HG03378 (cell line): ENCODE data around the gene CTPS2.
"Not testable (repeated sequence)": the region's sequence is repeated elsewhere in the genome, so short reads cannot be mapped to it uniquely, and the experiment has no call there.

ENCODE experiments used
- ATAC-seq: cut with Tn5 transposase; IDR thresholded peaks from one replicate; pipeline ENCODE4 v1.9.1; 2021; ENCODE audit warnings: mild to moderate bottlenecking, moderate library complexity; ENCODE audit not compliant: unreplicated experiment

Gene CTPS2

DNA sequence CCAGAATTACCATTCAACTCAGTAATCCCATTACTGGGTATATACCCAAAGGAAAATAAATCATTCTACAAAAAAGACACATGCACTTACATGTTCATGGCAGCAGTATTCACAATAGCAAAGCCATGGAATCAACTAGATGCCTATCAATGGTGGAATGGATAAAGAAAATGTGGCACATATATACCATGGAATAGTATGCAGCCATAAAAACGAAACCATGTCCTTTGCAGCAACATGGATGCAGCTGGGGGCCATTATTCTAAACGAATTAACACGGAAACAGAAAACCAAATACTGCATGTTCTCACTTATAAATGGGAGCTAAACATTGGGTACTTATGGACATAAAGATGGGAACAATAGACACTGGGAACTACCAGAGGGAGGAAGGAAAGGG is 101.8 kb downstream of the CTPS2 start:
- not testable (repeated sequence) for ATAC-seq

DNA sequence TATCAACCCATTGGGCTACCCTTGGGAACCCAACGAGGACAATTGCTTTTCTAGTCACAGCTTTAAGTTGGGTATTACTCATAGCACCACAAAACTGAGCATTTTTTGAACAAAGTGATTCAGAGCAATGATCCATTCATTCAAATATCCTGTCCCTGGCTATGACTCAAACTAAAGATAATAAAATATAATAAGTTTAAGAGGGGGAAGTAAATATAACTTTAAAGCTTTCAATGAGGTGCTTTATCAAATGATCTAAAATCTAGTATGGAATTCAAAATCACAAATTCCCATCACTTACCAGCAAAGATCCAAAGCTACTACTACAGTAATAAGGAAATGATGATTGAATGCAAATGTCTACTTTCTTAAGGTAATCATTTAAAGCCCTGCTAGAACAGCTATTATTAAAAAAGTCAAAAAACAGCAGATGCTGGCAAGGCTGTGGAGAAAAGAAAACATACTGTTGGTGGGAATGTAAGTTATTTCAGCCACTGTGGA is 102.3 kb downstream of the CTPS2 start:
- ATAC-seq = no peak

DNA sequence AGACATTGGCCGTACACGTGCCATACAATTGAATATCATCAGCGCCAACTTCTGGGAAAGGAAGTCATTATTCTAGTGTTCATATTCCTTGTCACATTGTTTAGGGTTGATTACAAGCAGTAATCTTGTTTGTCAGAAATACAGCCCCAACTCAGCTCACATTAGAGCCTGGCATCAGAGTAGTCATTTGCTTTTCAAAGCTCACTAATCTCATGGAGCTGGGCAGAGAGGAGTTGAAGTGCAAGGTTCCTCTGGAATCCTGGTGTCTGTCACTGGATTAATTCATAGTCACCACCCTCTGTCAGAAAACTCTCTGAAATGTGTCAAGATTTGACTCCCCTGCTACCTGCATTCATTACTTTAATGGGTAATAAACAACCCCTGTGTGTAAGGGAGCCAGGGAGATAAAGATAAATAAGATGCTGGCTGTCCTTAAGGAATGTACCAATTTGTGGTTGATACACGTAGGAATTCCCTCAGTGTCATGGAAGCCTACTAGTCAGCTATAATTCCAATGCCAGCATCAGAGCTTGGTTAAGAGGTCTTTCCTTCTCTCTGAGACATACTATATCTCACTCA is 106.2 kb downstream of the CTPS2 start:
- no peak for ATAC-seq

DNA sequence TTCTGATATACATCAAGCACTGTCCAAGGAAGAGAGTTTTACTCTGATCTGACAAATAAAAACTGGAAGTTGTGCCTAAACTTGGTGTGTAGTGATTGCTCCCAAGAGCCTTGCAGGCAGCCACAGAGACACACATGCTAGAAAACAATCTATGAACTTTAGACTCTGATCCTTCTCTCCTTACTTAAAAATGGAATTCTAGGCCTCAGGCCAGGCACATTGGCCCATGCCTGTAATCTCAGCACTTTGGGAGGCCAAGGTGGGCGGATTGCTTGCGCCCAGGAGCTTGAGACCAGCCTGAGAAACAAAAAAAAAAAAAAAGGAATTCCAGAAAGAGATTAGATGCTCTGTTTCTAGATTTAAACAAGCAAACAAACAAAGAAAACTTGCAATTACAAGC is 108.1 kb downstream of the CTPS2 start:
- no peak for ATAC-seq

DNA sequence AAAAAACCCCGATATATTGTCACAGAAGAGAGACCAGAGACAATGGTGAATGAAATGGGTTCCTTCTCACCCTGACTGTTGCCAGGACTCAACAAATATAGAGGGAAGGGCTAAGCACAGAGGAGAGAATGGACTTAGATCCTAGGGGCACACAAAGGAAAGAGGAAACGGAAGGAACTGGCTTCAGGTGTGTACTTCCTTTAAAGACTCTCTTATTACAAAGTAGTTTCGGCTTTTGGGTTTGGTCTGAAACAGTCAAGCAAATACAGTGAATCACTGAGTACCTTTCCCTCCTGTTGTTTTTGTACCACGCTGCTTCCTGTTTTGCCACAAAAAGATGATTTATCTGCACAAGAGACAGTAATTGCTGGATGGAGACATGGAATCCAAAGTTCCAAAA is 108.6 kb downstream of the CTPS2 start:
- no peak for ATAC-seq

DNA sequence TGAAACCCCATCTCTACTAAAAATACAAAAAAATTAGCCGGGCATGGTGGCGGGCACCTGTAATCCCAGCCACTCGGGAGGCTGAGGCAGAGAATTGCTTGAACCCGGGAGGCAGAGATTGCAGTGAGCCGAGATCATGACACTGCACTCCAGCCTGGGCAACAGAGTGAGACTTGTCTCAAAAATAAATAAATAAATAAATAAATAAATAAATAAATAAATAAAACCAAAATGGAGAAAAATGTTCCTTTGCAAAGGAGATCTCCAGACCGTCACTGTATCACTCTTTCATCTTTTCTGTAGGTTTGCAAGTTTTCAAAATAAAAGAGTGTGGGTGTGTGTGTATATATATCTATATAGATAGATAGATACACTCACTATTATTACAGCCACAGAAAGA is 109.2 kb downstream of the CTPS2 start:
- not testable (repeated sequence) for ATAC-seq

DNA sequence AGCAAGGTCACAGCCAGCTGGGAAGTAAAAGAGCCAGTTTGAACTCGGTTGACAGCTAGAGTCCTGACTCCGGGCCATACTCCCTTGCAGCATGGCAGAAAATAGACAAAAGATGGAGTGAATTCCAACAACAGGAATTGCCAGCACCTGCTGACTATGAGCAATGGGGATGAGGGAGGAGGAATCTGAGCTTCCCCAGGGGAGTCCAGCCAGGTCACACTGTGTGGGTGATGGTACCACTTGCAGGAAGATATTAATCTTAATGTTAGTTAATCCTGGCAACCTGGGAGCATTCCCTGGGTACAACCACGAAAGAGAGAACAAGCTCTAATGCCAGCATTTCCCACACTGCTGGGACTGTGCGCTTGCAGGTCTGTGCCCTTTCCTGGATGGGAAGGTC is 110.6 kb downstream of the CTPS2 start:
- ATAC-seq = no peak

DNA sequence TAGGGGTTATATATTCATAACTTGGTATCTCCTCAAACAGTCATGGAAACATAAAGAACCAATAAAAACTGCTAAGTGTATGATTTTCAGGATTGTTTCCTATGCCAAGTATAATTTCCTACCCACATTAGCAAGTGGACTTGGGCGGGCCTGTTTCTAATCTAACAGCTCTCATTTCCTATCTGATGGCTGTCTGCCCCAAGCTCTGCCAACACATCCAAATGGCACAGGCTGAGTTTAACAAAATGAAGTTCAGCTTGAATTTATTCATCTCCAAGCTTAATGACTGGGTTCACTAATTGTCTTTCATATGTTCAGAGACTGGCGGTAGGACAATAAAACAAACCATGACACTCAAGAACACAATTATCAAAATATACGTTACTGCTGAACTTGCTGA is 118.0 kb downstream of the CTPS2 start:
- ATAC-seq = no peak

DNA sequence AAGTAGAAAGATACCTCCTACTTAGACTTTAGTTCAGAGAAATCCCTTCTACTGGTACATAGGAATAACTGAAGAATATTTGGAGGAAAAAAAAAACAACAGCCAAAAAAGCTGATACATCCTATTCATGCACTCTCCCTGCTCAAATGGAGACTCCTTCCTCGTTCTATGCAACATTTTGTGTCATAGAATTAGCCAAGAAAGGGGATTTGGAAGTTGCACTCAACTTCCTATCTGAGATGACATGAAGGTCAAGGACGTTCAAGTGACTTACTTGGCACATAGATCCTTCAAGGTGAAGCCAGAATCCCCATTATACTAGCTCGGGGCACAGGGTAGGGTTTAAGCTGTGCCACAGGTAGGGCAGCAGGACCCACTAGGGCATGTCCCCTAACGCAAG is 118.7 kb downstream of the CTPS2 start:
- no peak for ATAC-seq

DNA sequence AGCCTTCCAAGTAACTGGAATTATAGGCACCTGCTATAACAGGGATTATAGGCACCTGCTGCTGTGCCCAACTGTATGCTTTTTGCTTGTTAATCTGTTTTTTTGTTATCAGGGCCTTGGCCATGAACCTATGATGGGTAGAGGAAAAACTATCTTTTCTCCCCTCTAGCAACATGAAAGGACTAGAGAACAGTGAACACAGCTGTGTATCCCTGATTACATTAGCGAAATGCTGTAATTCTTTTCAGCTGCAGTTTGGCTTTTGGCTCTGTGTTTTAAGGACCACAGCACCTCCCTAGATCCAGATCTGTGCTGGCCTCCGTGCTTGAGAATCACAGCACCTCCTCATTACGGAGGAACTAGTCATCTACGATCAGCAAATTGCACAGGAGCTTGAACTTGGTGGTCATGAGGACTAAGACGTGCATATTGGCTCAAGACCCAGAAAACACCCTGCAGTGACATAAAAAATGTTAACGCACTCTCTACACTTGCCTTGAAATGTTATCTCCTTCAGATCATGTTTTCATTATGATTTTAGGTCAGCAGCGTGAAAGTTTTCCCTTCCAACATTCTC is 120.2 kb downstream of the CTPS2 start:
- ATAC-seq = no peak

DNA sequence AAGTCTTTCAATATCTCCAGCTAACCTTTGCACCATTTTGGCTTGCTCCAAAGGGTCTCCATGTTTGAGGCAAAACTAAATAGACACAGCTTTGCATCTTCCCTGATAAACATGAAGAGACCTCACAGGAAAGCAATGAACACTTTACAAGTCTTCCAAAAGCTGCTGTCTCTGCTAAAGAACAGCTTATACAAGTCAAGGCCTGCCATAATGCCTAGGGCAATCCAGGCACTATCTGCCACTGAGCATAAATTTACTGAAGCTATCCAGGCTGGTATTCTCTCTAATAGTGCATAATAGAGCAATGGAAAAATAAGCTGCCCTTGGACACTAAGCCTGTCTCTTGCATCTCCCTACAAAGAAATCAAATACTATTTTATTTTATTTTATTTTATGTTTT is 122.6 kb downstream of the CTPS2 start:
- no peak for ATAC-seq

DNA sequence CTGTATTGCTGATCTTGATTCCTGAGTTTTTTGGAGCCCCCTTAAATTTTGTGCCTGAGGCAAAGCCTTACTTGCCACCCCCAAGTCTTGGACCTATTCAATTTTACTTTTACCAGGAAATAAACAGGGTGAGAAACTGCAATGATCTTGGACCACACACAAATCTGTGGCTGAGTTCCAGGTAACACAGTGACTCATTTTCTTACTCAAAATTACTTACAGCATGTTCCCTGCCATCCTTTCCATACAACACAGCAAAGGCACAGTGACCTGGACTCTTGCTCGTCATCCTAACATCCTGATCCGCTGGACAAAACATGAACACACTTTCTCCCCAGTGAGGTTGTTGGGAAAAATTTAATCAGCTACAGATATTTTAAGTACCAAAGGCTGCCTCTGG is 123.3 kb downstream of the CTPS2 start:
- no peak for ATAC-seq

DNA sequence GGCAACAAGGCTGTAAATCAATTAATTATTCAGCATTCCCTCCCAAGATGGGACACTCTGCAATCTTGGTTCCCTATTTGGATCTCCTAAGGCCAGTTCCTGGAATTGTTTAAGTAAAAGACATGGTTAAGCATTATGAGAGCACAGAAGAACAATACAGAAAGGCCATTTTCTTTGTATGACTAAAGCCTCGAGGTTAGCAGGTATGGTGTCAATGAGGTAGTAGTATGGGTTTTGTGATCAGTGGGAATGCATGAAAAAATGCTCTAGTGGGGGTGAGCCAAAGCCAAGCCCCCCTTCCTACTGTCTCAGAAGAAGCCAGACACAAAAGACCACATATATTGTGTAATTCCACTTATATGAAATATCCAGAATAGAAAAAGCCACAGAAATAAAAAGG is 124.2 kb downstream of the CTPS2 start:
- no peak for ATAC-seq

DNA sequence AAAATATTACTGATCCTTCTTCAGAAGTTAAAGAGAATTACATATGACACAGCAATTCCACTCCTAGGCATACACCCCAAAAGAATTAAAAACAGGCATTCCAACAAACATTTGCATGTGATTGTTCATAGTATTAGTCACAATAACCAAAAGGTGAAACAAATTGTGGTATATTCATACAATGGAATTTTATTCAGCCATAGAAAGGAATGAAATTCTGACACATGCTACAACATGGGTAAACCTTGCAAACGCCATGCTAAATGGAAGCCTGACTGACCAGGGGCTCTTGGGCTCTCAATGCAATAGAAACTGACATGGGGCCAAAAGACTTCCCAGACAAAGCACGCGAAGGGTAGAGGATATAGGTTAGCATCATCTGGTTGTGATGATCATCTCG is 124.6 kb downstream of the CTPS2 start:
- no peak for ATAC-seq

DNA sequence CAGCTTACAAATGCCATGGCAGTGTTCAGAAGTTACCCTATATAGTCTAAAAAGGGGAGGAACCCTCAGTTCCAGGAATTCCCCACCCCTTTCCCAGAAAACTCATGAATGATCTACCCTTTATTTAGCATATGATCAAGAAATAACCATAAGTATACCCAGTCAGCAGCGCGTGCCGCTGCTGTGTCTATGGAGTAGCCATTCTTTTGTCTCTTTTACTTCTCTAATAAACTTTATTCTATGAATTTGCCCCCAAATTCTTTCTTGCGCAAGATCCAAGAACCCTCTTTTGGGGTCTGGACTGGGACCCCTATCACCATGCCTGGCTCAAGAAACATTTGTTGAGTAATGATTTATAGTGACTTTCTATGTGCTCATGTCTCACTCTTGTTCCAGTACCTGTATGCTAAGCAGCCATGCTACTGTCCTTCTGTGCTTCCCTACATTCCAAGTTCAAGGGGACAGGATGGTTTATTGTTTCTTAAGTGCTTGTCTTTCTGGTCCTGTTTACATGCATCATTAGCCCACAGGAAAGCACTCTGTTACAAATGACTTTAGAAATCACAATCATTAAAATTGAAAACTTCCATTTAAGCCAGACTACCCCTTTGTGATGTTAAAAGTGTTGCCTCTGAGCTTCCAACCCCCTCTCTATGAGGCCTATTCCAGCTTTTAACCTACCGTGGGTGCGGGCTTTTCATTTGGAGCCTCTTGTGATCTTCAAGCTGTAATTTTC is 125.9 kb downstream of the CTPS2 start:
- ATAC-seq = no peak

DNA sequence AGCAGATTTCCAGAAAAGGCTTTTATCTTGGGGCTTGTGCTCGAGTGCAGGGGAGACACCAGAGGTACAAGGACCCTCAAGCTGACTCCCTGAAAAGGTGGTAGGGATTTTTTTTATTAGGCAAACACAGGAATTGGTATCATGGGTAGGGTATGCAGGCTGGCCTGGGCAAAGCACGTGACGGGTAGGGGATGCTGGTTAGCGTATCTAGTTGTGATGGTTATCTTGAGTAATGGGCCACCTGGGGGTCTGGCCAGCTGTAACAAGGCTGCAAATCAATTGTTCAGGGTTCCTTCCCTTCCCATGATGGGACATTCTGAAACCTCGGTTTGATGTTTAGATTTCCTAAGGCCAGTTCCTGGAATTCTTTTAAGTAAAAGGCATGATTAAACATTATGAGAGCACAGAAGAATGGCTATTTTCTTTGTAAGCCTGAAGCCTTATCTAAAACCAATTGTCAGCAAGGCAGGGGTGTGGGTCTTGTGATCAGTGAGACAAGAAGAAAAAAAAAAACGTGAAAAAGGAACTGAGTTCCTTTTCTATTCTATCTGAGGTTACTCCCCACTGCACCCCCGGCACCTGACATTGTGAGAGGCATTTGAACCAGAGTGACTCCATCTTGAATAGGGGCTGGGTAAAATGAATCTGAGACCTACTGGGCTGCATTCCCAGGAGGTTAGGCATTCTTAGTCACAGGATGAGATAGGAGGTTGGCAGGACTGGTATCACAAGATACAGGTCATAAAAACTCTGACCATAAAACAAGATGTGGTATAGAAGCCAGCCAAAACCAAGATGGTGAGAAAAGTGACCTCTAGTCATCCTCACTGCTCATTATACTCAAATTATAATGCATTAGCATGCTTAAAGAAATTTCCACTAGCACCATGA is 126.7 kb downstream of the CTPS2 start:
- ATAC-seq = no peak

DNA sequence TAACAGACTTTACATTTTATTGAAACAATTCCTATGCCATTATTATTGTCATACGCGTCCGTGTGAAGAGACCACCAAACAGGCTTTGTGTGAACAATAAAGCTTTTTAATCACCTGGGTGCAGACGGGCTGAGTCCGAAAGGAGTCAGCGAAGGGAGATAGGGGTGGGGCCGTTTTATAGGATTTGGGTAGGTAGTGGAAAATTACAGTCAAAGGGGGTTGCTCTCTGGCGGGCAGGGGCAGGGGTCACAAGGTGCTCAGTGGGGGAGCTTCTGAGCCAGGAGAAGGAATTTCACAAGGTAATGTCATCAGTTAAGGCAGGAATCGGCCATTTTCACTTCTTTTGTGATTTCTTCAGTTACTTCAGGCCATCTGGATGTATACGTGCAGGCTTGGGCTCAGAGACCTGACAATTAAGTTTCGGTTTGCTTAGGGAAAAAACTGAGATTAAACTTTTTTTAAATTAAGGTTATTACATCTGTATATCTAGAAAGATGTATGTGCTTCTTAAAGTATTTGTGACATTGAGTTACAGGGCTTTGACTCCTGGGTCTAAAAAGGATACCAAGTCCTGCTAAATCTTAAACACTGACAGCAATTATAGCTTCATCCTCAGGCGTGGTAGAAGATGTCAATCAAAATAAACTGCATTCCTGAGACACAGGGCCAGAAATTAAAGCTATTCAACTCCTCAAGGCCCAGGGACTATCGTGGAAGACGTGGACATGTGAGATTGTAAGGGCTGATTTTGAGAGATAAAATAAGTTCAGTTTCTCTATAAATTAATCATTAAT is 132.3 kb downstream of the CTPS2 start:
- ATAC-seq = not testable (repeated sequence)

DNA sequence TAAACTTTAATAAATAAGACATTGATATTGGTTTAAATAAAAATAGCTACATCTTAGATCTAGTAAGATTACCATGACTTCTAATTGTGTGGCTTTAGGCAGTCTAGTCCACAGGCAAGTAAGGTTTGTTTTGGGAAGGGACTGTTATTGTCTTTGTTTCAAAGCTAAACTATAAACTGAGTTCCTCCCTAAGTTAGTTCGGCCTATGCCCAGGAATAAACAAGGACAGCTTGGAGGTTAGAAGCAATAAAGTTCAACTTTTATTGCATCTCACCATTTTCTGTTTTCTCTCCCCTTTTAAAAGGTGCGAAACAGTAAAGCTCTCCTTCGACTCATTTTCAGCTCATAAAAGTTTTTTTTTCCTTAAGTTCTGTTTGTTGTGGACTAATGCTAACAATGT is 133.0 kb downstream of the CTPS2 start:
- ATAC-seq = no peak

DNA sequence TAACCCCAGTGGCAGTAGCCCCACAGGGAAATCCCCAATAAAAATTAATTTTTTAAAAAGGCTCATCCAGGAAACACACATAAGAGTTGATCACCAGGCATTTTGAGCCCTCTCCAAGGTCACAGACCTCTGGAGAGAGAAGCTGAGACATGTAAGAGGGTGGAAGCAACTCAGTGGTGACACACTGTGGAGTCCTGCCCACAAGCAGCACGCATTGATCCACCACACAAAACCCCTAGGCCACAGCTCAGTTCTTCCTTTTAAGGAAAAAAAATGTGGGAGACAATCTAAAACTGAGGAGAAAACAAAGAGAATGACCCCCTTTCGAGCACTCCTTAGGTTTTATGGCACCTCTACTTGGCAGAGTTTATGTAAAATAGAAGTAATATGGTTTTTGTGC is 134.3 kb downstream of the CTPS2 start:
- no peak for ATAC-seq

DNA sequence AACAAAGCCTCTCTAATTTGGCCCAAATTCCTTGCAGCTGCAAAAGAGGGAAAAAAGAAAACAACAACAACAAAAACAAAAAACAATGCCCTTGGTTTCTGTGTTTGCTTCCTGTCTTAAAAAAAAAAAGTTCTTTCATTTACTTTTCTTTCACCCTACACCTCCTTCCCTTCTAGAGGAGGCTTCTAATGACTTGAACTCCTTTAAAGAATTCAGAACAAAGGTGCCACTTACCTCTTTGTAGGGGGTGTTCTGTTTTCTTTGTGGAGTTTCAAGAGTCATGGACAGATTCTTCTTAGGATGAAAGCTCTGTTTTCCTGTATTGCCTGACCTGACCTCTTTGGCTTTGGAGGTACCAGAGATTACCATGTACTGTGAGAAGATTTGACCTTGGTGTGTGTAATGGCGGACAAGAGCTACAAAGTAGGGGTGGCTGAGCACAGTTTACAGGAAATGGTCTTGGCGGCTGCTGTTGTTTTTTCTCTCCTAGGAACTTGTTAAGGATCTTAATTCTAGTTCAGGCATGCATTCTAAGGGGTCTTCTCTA is 134.9 kb downstream of the CTPS2 start:
- ATAC-seq = no peak
